ACC112 (cell line): ENCODE measurements around the gene CCDC178.

Experiments
- H2AFZ ChIP-seq: fragments of 200-600 bp; sonication (generic); one replicate; pipeline ENCODE4 v1.6.0; 2017; ENCODE audit warnings: antibody characterized with exemption, low read length; ENCODE audit not compliant: unreplicated experiment
- H3K27ac ChIP-seq: fragments of 200-600 bp; sonication (generic); 2 replicates; pipeline ENCODE4 v1.5.1; 2014; ENCODE audit warnings: low read depth, mild to moderate bottlenecking, antibody characterized with exemption, low read length, moderate library complexity
- H3K27me3 ChIP-seq: fragments of 200-600 bp; sonication (generic); 2 replicates; pipeline ENCODE4 v1.6.1; 2014; ENCODE audit warnings: mild to moderate bottlenecking, antibody characterized with exemption, low read length, moderate library complexity, mixed read lengths; ENCODE audit not compliant: insufficient read depth
- H3K36me3 ChIP-seq: fragments of 200-600 bp; sonication (generic); 2 replicates; pipeline ENCODE4 v1.6.1; 2016; ENCODE audit warnings: mild to moderate bottlenecking, antibody characterized with exemption, low read length, moderate library complexity, mixed read lengths; ENCODE audit not compliant: insufficient read depth
- H3K4me1 ChIP-seq: fragments of 200-600 bp; sonication (generic); one replicate; pipeline ENCODE4 v1.6.1; 2016; ENCODE audit warnings: low read length, mixed read lengths; ENCODE audit not compliant: insufficient read depth, unreplicated experiment, control insufficient read depth
- H3K4me3 ChIP-seq: fragments of 200-600 bp; sonication (generic); 2 replicates; pipeline ENCODE4 v1.5.1; 2014; ENCODE audit warnings: mild to moderate bottlenecking, low read depth, low read length
- H3K79me2 ChIP-seq: fragments of 200-600 bp; sonication (generic); one replicate; pipeline ENCODE4 v1.6.0; 2016; ENCODE audit warnings: low read length; ENCODE audit not compliant: control insufficient read depth, unreplicated experiment, insufficient read depth

Gene CCDC178

DNA sequence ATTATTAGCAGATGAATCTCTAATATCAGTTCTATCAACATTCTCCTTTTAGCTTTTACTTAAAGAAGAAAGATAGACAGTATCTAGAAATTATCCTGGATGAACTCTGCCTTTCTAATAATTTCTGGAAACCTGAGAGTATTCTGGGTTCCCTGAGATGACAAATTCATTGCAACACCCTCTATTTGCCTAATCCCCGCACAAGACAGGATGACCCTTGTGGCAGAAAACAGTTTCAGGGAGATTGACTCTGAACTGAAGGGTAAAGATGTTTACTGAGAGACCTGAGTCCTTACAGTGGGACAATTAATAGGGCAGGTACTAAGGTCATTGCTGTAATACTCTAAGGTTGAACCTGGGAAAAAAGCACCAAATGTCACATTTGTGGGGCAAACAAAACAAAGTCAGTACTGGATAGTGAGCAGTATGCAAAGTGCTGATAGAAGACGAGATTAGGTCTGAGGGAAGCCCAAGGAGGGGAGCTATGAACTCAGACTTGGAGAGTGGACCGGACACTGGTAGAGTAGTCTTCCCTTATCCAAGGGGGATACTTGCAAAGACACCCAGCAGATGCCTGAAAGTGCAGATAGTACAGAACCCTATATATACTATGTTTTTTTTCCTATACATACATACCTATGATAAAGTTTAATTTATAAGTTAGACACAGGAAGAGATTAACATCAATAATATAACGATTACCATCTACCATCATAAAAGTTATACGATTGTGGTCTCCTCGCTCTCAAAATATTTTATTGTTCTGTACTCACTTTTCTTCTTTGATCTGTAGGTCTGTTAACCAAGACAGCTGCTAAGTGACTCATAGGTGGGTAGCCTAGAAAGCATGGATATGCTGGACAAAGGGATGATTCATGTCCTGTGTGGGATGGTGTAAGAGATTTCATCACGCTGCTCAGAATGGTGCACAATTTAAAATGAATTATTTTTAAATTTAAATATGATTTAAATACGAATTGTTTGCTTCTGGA, 519.4 kb downstream of the CCDC178 start:
- peak overlapping the region; percentile 55 for H3K4me3 ChIP-seq
- no peaks in the 10 kb centered on the region for H3K36me3 ChIP-seq
- no peaks in the 10 kb centered on the region for H3K27me3 ChIP-seq
- H3K27ac ChIP-seq: peak overlapping the region; percentile 36
- H3K79me2 ChIP-seq: no peaks in the 10 kb centered on the region
- H3K4me1 ChIP-seq: peaks cover 20% of the 10 kb centered on the region
- H2AFZ ChIP-seq: no peak overlapping the region

GRCh38 chr18:32919799-32920198, 520.7 kb downstream of the CCDC178 start:
- H3K79me2 ChIP-seq: no peaks in the 10 kb centered on the region
- peaks cover 20% of the 10 kb centered on the region for H3K4me1 ChIP-seq
- H3K4me3 ChIP-seq: no peak overlapping the region
- no peak overlapping the region for H2AFZ ChIP-seq
- no peaks in the 10 kb centered on the region for H3K27me3 ChIP-seq
- no peaks in the 10 kb centered on the region for H3K36me3 ChIP-seq
- H3K27ac ChIP-seq: no peak overlapping the region

DNA sequence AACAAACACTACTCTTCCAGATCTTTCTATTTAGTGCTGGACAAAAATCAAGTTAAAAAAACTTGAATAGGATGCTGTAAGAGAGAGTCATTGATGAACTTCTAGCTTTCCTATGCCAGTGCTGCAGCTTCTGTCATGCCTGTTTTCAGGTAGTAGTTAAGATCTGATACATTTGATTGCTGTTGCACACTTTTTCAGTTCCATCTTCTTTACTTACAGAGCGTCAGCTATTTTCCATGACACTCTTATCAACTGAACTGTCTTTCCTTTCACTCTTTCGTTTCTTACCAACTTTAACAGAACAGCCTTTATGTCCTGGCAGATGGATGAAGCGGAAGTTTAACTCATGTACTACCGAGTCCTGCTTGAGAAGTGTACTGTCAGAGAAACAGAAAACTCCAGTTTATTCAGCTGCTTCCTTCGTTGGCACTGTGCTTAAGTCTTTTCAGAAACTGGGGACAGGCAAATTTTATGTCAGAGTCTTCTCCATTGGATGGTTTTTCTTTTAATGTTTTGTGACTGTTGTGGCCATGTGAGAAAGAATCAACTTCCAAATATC, 521.8 kb downstream of the CCDC178 start:
- no peaks in the 10 kb centered on the region for H3K36me3 ChIP-seq
- H3K79me2 ChIP-seq: no peaks in the 10 kb centered on the region
- H3K27me3 ChIP-seq: no peaks in the 10 kb centered on the region
- H3K4me1 ChIP-seq: peaks cover 20% of the 10 kb centered on the region
- H2AFZ ChIP-seq: no peak overlapping the region
- H3K27ac ChIP-seq: no peak overlapping the region
- H3K4me3 ChIP-seq: no peak overlapping the region

DNA sequence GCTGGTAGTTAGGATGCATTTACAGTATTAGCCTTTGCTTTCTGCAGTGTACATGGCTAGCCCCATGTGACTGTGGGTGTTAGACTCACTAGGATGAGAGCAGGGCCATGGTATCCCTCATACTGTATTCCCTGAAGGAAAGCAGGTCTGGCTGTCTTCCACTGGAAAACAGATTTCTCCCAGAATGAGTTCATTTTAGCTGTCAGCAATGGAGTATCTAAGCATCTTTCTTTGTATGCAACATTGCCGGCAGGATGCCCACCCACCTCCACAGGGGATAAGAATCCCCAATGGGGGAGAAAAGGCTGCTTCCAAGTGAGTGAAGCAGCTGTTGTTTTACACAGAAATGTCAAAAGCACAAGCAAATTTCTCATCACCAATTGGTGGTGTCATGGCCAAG, 525.0 kb downstream of the CCDC178 start:
- Histone ChIP-seq H3K4me3 (no peak overlapping the region), H3K27me3 (no peaks in the 10 kb centered on the region), H2AFZ (no peak overlapping the region), H3K36me3 (no peaks in the 10 kb centered on the region), H3K27ac (no peak overlapping the region), H3K79me2 (no peaks in the 10 kb centered on the region), H3K4me1 (peaks cover 21% of the 10 kb centered on the region)

GRCh38 chr18:32911660-32912284, 528.7 kb downstream of the CCDC178 start:
- H3K27ac ChIP-seq: no peak overlapping the region
- no peak overlapping the region for H2AFZ ChIP-seq
- no peaks in the 10 kb centered on the region for H3K27me3 ChIP-seq
- H3K4me1 ChIP-seq: peaks cover 16% of the 10 kb centered on the region
- no peaks in the 10 kb centered on the region for H3K36me3 ChIP-seq
- H3K79me2 ChIP-seq: no peaks in the 10 kb centered on the region
- H3K4me3 ChIP-seq: no peak overlapping the region

DNA sequence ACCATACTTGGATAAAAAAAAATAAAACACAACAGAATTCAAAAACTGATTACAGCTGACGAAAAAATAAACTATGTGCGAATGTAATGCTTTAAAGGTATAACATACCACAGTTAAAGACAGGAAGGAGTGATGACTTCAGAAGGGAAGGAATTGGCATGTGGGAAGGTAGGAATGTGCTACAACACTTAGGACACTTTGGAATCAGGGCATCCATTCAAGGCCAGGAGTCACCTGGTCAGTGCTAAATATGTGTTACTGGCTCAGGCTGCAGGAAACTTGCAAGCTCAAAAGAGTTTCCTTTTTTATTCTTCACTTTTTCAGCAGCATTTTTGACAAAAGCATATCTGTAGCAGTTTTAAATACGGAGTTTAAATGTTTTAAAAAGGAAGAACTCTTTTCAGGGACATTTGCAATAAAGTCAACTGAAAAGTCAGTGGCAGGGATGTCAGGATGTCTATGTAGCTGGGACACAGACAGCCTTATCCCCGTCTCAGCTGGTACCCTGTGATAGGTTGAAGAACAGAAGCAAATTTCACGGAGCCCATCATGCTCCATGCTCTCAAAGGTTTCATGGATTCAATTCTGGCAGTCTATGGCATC, 529.7 kb downstream of the CCDC178 start:
- no peaks in the 10 kb centered on the region for H3K27me3 ChIP-seq
- no peaks in the 10 kb centered on the region for H3K79me2 ChIP-seq
- no peak overlapping the region for H3K4me3 ChIP-seq
- H2AFZ ChIP-seq: no peak overlapping the region
- H3K4me1 ChIP-seq: peaks cover 16% of the 10 kb centered on the region
- H3K27ac ChIP-seq: no peak overlapping the region
- H3K36me3 ChIP-seq: no peaks in the 10 kb centered on the region

- Histone ChIP-seq H3K79me2 (no peaks in the 10 kb centered on the region), H3K27me3 (no peaks in the 10 kb centered on the region), H2AFZ (no peak overlapping the region), H3K27ac (no peak overlapping the region), H3K36me3 (no peaks in the 10 kb centered on the region), H3K4me3 (no peak overlapping the region), H3K4me1 (peaks cover 16% of the 10 kb centered on the region)
These were observed 530.5 kb downstream of the CCDC178 start for GRCh38 chr18:32909798-32910561.

DNA sequence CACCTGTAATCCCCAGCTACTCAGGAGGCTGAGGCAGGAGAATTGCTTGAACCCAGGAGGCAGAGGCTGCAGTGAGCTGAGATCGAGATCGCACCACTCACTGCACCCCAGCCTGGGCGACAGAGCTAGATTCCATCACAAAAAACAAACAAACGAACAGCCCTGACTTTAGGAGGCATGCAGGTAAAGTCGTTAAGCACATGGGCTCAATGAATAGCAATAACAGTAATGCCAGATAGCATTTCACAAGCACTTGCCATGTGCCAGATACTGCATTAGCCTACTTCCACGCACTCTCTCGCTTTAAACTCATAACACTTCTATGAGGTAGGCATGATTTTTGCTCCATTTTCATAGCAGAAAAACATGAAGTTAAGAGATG, 532.1 kb downstream of the CCDC178 start:
- no peak overlapping the region for H3K27ac ChIP-seq
- H3K4me3 ChIP-seq: no peak overlapping the region
- H3K4me1 ChIP-seq: peaks cover 16% of the 10 kb centered on the region
- H3K36me3 ChIP-seq: no peaks in the 10 kb centered on the region
- H2AFZ ChIP-seq: no peak overlapping the region
- H3K27me3 ChIP-seq: peaks cover 4% of the 10 kb centered on the region; the same call in 1 of the 2 replicates
- no peaks in the 10 kb centered on the region for H3K79me2 ChIP-seq

DNA sequence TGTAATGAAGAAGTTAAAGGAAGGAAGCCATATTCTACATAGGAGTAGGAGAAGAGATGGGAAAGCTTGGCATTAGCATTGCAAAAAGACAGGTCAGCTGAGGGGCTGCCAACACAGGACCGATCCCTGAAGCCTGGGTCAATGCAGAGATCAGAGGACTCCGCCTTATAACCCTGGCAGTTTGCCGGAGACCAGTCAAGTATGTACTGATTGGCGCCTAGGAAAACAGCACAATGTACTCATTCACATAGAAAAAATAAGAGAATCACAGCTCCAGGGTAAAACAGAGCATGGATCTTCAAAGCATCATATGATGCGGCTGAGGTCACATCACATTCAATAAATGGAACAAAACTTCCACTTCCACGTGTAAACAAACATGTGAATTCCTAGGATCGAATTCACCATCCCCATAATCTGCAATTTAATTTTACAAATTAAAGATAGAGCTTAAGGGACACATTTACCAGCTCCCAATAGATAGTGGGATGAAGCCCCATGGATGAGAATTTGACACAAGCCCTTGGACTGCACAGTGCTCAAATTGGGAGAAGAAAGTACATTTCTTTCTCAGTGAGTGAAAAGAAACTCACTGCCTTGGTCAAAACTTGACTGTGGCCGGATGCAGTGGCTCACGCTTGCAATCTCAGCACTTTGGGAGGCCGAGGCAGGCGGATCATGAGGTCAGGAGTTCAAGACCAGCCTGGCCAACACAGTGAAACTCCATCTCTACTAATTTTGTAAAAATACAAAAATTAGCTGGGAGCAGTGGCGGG, 532.7 kb downstream of the CCDC178 start:
- no peak overlapping the region for H2AFZ ChIP-seq
- no peak overlapping the region for H3K4me3 ChIP-seq
- H3K36me3 ChIP-seq: no peaks in the 10 kb centered on the region
- peaks cover 16% of the 10 kb centered on the region for H3K4me1 ChIP-seq
- H3K79me2 ChIP-seq: no peaks in the 10 kb centered on the region
- no peak overlapping the region for H3K27ac ChIP-seq
- peaks cover 4% of the 10 kb centered on the region; the same call in 1 of the 2 replicates for H3K27me3 ChIP-seq
